Glutamatergic neuron (in vitro differentiated cells): Measurements from ENCODE around the gene TBC1D22B. TPM values are rescaled to one million over a fixed set of nuclear protein-coding genes. Genes with fewer than 3 reads are reported as not detected.

ENCODE experiments used
- DNase-seq: peaks from one replicate; pipeline ENCODE4 v3.0.0; 2022
- H3K27ac Mint-ChIP-seq: one replicate; pipeline ENCODE4 v1.8.0; 2020; ENCODE audit warnings: mild to moderate bottlenecking, mixed read lengths, inconsistent platforms; ENCODE audit not compliant: unreplicated experiment
- H3K27me3 Mint-ChIP-seq: one replicate; pipeline ENCODE4 v1.8.0; 2020; ENCODE audit warnings: mild to moderate bottlenecking, moderate library complexity, mixed read lengths, inconsistent platforms; ENCODE audit not compliant: unreplicated experiment
- H3K36me3 Mint-ChIP-seq: one replicate; pipeline ENCODE4 v1.8.0; 2020; ENCODE audit warnings: mild to moderate bottlenecking, mixed read lengths, inconsistent platforms; ENCODE audit not compliant: unreplicated experiment
- H3K4me1 Mint-ChIP-seq: one replicate; pipeline ENCODE4 v1.8.0; 2020; ENCODE audit warnings: mild to moderate bottlenecking, low read depth, mixed read lengths, inconsistent platforms; ENCODE audit not compliant: unreplicated experiment
- H3K4me3 Mint-ChIP-seq: one replicate; pipeline ENCODE4 v1.8.0; 2020; ENCODE audit warnings: mild to moderate bottlenecking, mixed read lengths, inconsistent platforms; ENCODE audit not compliant: unreplicated experiment
- H3K9me3 Mint-ChIP-seq: one replicate; pipeline ENCODE4 v1.8.0; 2020; ENCODE audit warnings: mild to moderate bottlenecking, moderate library complexity, mixed read lengths, inconsistent platforms; ENCODE audit not compliant: unreplicated experiment
- CTCF ChIP-seq: fragments of 200-600 bp; sonication (generic); IDR thresholded peaks from one replicate; pipeline ENCODE4 v1.5.0; 2021; ENCODE audit not compliant: partially characterized antibody, unreplicated experiment
- total RNA-seq: library from RNA; stranded (reverse); fragmentation: NEBNext Ultra II Directional; extraction: Animal tissue kit (Norgen Biotek cat#: 25700); gene quantifications from one replicate; pipeline ENCODE4 v1.2.1, GENCODE V29; 2021; ENCODE audit not compliant: unreplicated experiment

The TBC1D22B gene
- total RNA-seq, 1 donor from 2014 or later: 10.2 TPM

- H3K36me3 Mint-ChIP-seq: no peaks in the 10 kb centered on the region
- no peak overlapping the region for H3K4me3 Mint-ChIP-seq
- no peak overlapping the region for H3K27ac Mint-ChIP-seq
- no peaks in the 10 kb centered on the region for H3K27me3 Mint-ChIP-seq
- no peaks in the 10 kb centered on the region for H3K4me1 Mint-ChIP-seq
- DNase-seq: no peak
- no peak for TF ChIP-seq CTCF
- H3K9me3 Mint-ChIP-seq: no peaks in the 10 kb centered on the region
Measured at GRCh38 chr6:37232430-37233017, 25.0 kb upstream of the TBC1D22B start.

GRCh38 chr6:37233541-37233940 is 24.0 kb upstream of the TBC1D22B start:
- no peaks in the 10 kb centered on the region for H3K9me3 Mint-ChIP-seq
- H3K4me3 Mint-ChIP-seq: no peak overlapping the region
- H3K27me3 Mint-ChIP-seq: no peaks in the 10 kb centered on the region
- H3K4me1 Mint-ChIP-seq: no peaks in the 10 kb centered on the region
- H3K36me3 Mint-ChIP-seq: no peaks in the 10 kb centered on the region
- DNase-seq: no peak
- H3K27ac Mint-ChIP-seq: no peak overlapping the region
- no peak for TF ChIP-seq CTCF

- H3K27ac Mint-ChIP-seq: no peak overlapping the region
- no peaks in the 10 kb centered on the region for H3K9me3 Mint-ChIP-seq
- no peak for DNase-seq
- no peak overlapping the region for H3K4me3 Mint-ChIP-seq
- peaks cover 3% of the 10 kb centered on the region for H3K27me3 Mint-ChIP-seq
- no peak for TF ChIP-seq CTCF
- H3K4me1 Mint-ChIP-seq: no peaks in the 10 kb centered on the region
- H3K36me3 Mint-ChIP-seq: no peaks in the 10 kb centered on the region
Measured at GRCh38 chr6:37236921-37237320, 20.7 kb upstream of the TBC1D22B start.

- H3K4me3 Mint-ChIP-seq: no peak overlapping the region
- no peak overlapping the region for H3K27ac Mint-ChIP-seq
- no peaks in the 10 kb centered on the region for H3K4me1 Mint-ChIP-seq
- H3K27me3 Mint-ChIP-seq: peaks cover 3% of the 10 kb centered on the region
- no peak for DNase-seq
- no peaks in the 10 kb centered on the region for H3K36me3 Mint-ChIP-seq
- no peak for TF ChIP-seq CTCF
- no peaks in the 10 kb centered on the region for H3K9me3 Mint-ChIP-seq
Measured at GRCh38 chr6:37237789-37238188, 19.8 kb upstream of the TBC1D22B start.

- Mint-ChIP-seq H3K27me3 (peaks cover 3% of the 10 kb centered on the region), H3K4me1 (no peaks in the 10 kb centered on the region), H3K9me3 (no peaks in the 10 kb centered on the region), H3K4me3 (no peak overlapping the region), H3K27ac (no peak overlapping the region), H3K36me3 (no peaks in the 10 kb centered on the region)
- DNase-seq: no peak
- no peak for TF ChIP-seq CTCF
Measured at GRCh38 chr6:37238381-37238780, 19.2 kb upstream of the TBC1D22B start.
